ENCODE measurements around the gene PAXX. TPM values are rescaled to one million over a fixed set of nuclear protein-coding genes. Genes with fewer than 3 reads are reported as not detected.

PAXX gene
- total RNA-seq, 1 experiment from 2014 or later = 89.0 TPM

DNA sequence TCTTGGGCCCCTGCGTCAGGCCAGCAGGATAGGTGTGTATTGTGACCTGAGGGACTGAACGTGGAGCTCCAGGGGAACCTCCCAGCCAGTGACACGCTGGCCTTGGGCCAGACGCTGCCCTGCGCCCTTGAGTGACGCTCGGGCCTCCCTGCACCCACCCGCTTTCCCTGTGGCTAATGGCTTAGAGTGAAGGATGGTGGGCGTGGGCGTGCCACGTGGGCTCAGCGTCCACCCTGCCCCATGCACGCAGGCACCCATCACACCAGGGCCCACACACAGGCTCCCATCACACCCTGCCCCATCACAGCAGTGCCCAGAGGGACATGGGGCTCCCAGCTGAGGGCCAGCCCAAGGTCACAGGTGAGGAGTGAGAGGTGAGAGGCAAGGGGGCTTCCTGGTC is 44.8 kb downstream of the PAXX start (continued):
- TF ChIP-seq, protein P1, sequence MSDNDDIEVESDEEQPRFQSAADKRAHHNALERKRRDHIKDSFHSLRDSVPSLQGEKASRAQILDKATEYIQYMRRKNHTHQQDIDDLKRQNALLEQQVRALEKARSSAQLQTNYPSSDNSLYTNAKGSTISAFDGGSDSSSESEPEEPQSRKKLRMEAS (IDR thresholded peaks at IDR 0.05) = no peak
- TF ChIP-seq JUND (IDR thresholded peaks at IDR 0.05) = no peak

DNA sequence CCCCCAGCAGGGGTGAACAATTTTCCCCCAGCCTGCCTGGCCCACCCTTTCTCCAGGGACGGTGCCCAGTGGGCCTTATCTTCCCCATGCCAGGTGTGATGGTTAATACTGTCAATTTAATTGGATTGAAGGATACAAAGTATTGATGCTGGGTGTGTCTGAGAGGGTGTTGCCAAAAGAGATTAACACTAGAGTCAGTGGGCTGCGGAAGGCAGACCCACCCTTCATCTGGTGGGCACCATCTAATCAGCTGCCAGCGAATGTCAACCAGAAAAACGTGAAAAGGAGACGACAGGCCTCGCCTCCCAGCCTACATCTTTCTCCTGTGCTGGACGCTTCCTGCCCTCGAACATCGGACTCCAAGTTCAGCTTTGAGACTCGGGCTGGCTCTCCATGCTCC is 45.3 kb downstream of the PAXX start:
- Histone ChIP-seq H3K4me2 (ENCODE audit: low read length) (no peak overlapping the region), H3K9ac (ENCODE audit: low read length) (no peak overlapping the region), H3K27ac (ENCODE audit: low read depth, low read length) (no peak overlapping the region), H3K9me3 (ENCODE audit: control insufficient read depth in 1 of 2, insufficient read depth in 1 of 2, low read depth in 1 of 2, low read length in 2 of 2) (no peaks in the 10 kb centered on the region), H3K4me1 (ENCODE audit: control insufficient read depth in 1 of 2, insufficient read depth in 2 of 2, low read length in 2 of 2) (peaks cover 9 to 16% of the 10 kb centered on the region in 2 experiments; a peak in 3 of 4 replicates), H3K27me3 (ENCODE audit: insufficient read depth, low read length) (no peaks in the 10 kb centered on the region), H3K9me2 (ENCODE audit: insufficient read depth) (no peaks in the 10 kb centered on the region), H2AFZ (ENCODE audit: low read depth, low read length, poor library complexity, severe bottlenecking) (no peak overlapping the region), H3K4me3 (replicated peaks in 1 of 2; ENCODE audit: low read depth in 1 of 2, low read length in 2 of 2) (no peak overlapping the region), H3K79me2 (ENCODE audit: insufficient read depth, low read length) (no peaks in the 10 kb centered on the region), H4K20me1 (ENCODE audit: insufficient read depth) (no peaks in the 10 kb centered on the region), H3K36me3 (ENCODE audit: control insufficient read depth in 1 of 2, insufficient read depth in 2 of 2, low read length in 2 of 2) (peaks cover 3 to 7% of the 10 kb centered on the region in 2 experiments; a peak in 2 of 4 replicates)
- ATAC-seq = no peak
- ChIA-PET RAD21 (ENCODE audit: low non-redundant PET in 1 of 2, low total read pairs in 2 of 2, uncharacterized antibody in 2 of 2, unreplicated experiment in 2 of 2) (no interaction called here), POLR2A (no interaction called here), CTCF (interaction anchor here (1.4 to 4.0 kb wide), 2 partner anchors 9 to 89 kb away, joined by 4 to 109 read pairs; partner anchors contain the start of gene NPDC1)
- no peak for DNase-seq (ENCODE audit: low read depth, low spot score)
- TF ChIP-seq SRF (IDR thresholded peaks at IDR 0.05; ENCODE audit: low read depth) (no peak), SP1 (IDR thresholded peaks at IDR 0.05; ENCODE audit: low read depth) (no peak), TCF7L2 (IDR thresholded peaks at IDR 0.05; ENCODE audit: borderline replicate concordance, extremely low read depth, insufficient read depth, insufficient read length) (no peak), ZNF274 (IDR thresholded peaks at IDR 0.05; ENCODE audit: low read depth, low read length) (no peak), ELF1 (IDR thresholded peaks at IDR 0.05; ENCODE audit: borderline replicate concordance, low read depth) (no peak), POLR2A (IDR thresholded peaks at IDR 0.05; ENCODE audit: borderline replicate concordance, extremely low read depth, insufficient read depth, insufficient read length) (no peak), SIN3A (IDR thresholded peaks at IDR 0.05; ENCODE audit: low read depth) (no peak), CBX3 (IDR thresholded peaks at IDR 0.05; ENCODE audit: low read depth) (no peak)
- TF ChIP-seq, protein P2, sequence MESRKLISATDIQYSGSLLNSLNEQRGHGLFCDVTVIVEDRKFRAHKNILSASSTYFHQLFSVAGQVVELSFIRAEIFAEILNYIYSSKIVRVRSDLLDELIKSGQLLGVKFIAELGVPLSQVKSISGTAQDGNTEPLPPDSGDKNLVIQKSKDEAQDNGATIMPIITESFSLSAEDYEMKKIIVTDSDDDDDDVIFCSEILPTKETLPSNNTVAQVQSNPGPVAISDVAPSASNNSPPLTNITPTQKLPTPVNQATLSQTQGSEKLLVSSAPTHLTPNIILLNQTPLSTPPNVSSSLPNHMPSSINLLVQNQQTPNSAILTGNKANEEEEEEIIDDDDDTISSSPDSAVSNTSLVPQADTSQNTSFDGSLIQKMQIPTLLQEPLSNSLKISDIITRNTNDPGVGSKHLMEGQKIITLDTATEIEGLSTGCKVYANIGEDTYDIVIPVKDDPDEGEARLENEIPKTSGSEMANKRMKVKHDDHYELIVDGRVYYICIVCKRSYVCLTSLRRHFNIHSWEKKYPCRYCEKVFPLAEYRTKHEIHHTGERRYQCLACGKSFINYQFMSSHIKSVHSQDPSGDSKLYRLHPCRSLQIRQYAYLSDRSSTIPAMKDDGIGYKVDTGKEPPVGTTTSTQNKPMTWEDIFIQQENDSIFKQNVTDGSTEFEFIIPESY (IDR thresholded peaks at IDR 0.05; ENCODE audit: extremely low read depth, insufficient replicate concordance, low read length) = no peak
- TF ChIP-seq, protein P3, sequence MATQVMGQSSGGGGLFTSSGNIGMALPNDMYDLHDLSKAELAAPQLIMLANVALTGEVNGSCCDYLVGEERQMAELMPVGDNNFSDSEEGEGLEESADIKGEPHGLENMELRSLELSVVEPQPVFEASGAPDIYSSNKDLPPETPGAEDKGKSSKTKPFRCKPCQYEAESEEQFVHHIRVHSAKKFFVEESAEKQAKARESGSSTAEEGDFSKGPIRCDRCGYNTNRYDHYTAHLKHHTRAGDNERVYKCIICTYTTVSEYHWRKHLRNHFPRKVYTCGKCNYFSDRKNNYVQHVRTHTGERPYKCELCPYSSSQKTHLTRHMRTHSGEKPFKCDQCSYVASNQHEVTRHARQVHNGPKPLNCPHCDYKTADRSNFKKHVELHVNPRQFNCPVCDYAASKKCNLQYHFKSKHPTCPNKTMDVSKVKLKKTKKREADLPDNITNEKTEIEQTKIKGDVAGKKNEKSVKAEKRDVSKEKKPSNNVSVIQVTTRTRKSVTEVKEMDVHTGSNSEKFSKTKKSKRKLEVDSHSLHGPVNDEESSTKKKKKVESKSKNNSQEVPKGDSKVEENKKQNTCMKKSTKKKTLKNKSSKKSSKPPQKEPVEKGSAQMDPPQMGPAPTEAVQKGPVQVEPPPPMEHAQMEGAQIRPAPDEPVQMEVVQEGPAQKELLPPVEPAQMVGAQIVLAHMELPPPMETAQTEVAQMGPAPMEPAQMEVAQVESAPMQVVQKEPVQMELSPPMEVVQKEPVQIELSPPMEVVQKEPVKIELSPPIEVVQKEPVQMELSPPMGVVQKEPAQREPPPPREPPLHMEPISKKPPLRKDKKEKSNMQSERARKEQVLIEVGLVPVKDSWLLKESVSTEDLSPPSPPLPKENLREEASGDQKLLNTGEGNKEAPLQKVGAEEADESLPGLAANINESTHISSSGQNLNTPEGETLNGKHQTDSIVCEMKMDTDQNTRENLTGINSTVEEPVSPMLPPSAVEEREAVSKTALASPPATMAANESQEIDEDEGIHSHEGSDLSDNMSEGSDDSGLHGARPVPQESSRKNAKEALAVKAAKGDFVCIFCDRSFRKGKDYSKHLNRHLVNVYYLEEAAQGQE (IDR thresholded peaks at IDR 0.05; ENCODE audit: low read depth) = no peak
- TF ChIP-seq, protein P4, sequence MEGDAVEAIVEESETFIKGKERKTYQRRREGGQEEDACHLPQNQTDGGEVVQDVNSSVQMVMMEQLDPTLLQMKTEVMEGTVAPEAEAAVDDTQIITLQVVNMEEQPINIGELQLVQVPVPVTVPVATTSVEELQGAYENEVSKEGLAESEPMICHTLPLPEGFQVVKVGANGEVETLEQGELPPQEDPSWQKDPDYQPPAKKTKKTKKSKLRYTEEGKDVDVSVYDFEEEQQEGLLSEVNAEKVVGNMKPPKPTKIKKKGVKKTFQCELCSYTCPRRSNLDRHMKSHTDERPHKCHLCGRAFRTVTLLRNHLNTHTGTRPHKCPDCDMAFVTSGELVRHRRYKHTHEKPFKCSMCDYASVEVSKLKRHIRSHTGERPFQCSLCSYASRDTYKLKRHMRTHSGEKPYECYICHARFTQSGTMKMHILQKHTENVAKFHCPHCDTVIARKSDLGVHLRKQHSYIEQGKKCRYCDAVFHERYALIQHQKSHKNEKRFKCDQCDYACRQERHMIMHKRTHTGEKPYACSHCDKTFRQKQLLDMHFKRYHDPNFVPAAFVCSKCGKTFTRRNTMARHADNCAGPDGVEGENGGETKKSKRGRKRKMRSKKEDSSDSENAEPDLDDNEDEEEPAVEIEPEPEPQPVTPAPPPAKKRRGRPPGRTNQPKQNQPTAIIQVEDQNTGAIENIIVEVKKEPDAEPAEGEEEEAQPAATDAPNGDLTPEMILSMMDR (IDR thresholded peaks at IDR 0.05 in 2 of 3, conservative IDR thresholded peaks at IDR 0.05 in 1 of 3; ENCODE audit: borderline replicate concordance in 1 of 3, insufficient read depth in 1 of 3, low read depth in 2 of 3, low read length in 2 of 3) = no peak
- TF ChIP-seq, protein P1 (IDR thresholded peaks at IDR 0.05) = no peak
- no TSS peak for BruUV-seq (replicated peaks)
- intact Hi-C loops (cut with micrococcal nuclease) = loop anchor here (5.0 kb wide), 1 partner anchor 195 kb away; the partner anchor contains the start of gene AJM1

Data from HCT116 (cell line).